AG10803 (cell line): ENCODE results near the gene ZNF445.
"Not testable (repeated sequence)": the region's sequence is repeated elsewhere in the genome, so short reads cannot be mapped to it uniquely, and the experiment has no call there.

Experiments
- DNase-seq: peaks from one replicate; pipeline ENCODE4 v3.0.0; 2010; ENCODE audit warnings: low read depth
- H3K4me3 ChIP-seq: 2 replicates; pipeline ENCODE4 v1.5.1; 2011; ENCODE audit warnings: mild to moderate bottlenecking, low read length, control low read depth
- CTCF ChIP-seq: conservative IDR thresholded peaks from 2 replicates; pipeline ENCODE4 v1.5.1; 2011; ENCODE audit warnings: mild to moderate bottlenecking, low read length, control low read depth, inconsistent platforms

ZNF445 gene

GRCh38 chr3:44464509-44464908 is 13.0 kb downstream of the ZNF445 start:
- DNase-seq = no peak
- H3K4me3 ChIP-seq = no peak overlapping the region
- TF ChIP-seq CTCF = no peak

DNA sequence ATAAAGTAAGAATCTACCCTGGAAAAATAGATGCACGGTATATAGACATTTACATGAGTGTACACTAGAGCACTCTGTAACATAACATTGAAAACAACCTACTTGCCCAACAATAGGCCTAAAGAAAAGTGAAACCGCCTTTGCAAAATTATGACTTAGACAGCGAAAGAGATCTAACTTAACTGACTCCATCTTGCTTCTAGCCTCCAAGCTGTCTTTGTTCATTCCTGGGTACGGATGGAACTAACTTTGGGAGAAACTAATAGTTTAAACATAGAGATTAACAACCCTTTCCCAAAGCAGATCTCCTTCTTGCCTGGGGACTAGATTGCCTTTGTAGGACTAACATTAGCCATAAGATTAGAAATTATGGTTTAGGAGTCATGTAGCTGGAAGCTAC is 17.4 kb downstream of the ZNF445 start:
- H3K4me3 ChIP-seq, DNase-seq: not testable (repeated sequence)

DNA sequence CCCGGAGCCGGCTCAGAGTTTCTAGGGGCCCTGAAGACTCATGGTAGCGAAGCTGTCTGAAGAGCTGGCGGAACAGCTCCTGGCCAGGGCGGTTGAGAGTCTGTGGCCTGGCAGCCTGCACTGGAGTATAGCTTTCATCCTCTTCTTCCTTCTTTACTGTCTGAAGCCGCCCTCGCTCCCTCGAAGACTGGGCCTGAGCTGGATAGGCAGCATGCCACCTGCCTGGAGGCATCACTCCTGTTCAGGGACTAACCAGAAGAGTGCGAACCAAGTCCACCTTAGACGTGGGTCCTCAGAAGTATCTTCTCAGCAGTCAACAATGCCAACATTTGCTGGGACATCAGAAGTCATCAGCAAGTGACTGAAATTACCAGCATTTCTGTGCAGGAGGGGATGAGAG is 22.2 kb downstream of the ZNF445 start:
- no peak overlapping the region for H3K4me3 ChIP-seq
- no peak for DNase-seq
- TF ChIP-seq CTCF = no peak

DNA sequence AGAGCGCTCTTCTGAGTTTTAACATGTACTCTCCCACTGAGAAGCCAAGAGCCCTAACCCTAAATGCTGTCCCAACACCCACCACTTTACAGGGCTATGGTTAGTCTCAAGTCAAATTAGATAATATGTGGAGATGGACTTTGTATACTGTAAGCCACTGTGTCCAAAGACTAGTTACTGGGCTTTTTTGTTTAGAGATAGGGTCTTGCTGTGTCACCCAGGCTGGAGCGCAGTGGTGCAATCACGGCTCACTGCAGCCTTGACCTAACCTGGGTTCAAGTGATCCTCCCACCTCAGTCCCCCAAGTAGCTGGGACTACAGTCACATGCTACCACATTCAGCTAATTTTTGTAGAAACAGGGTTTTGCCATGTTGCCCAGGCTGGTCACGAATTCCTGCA is 23.2 kb downstream of the ZNF445 start:
- H3K4me3 ChIP-seq = no peak overlapping the region
- no peak for TF ChIP-seq CTCF
- no peak for DNase-seq

GRCh38 chr3:44451441-44451840 is 26.0 kb downstream of the ZNF445 start:
- TF ChIP-seq CTCF = no peak
- DNase-seq = no peak
- no peak overlapping the region for H3K4me3 ChIP-seq

GRCh38 chr3:44446929-44447328 is 30.5 kb downstream of the ZNF445 start:
- TF ChIP-seq CTCF = no peak
- DNase-seq = no peak
- H3K4me3 ChIP-seq = no peak overlapping the region

- no peak for DNase-seq
- TF ChIP-seq CTCF = no peak
- no peak overlapping the region for H3K4me3 ChIP-seq
Observed at GRCh38 chr3:44445786-44446185, 31.7 kb downstream of the ZNF445 start.
